Right lobe of liver (tissue), 6 donors: ENCODE measurements around the gene CD300LB. TPM values are rescaled to one million over a fixed set of nuclear protein-coding genes. Genes with fewer than 3 reads are reported as not detected.

Experiments used
- ATAC-seq, 4 donors: fragments of 200-7000 bp; cut with Tn5 transposase; one replicate each; pipeline ENCODE4 v1.9.1; 2020; ENCODE audit warnings: mild to moderate bottlenecking in 4 of 4, moderate library complexity in 4 of 4
- DNase-seq, 3 donors: peaks; one replicate each; pipeline ENCODE4 v3.0.0-alpha.2; 2020
- H3K27ac ChIP-seq, 3 donors: fragments of 200-600 bp; one replicate each; pipeline ENCODE4 v1.8.0; 2022
- H3K27me3 ChIP-seq, 2 donors: fragments of 200-600 bp; one replicate each; pipeline ENCODE4 v1.8.0; 2022
- H3K36me3 ChIP-seq, 4 donors: fragments of 200-600 bp; sonication (generic) in 1 of 4; one replicate each; pipeline versions ENCODE4 v1.5.1 to v1.8.0; 2017 to 2022; ENCODE audit warnings: control low read depth in 1 of 4
- H3K4me1 ChIP-seq, 4 donors: fragments of 200-600 bp; sonication (generic) in 1 of 4; one replicate each; pipeline versions ENCODE4 v1.5.1 to v1.8.0; 2017 to 2022; ENCODE audit warnings: control low read depth in 1 of 4
- H3K4me3 ChIP-seq, 3 donors: fragments of 200-600 bp; one replicate each; pipeline ENCODE4 v1.8.0; 2022
- H3K9me3 ChIP-seq, 4 donors: fragments of 200-600 bp; sonication (generic) in 1 of 4; one replicate each; pipeline versions ENCODE4 v1.5.1 to v1.8.0; 2017 to 2022; ENCODE audit warnings: control low read depth in 1 of 4
- CTCF ChIP-seq, 4 donors: fragments of 200-600 bp in 3 of 4; fragments of 450-650 bp in 1 of 4; IDR thresholded peaks; one replicate each; pipeline versions ENCODE4 v1.5.1 to v1.8.0; 2016 to 2022; ENCODE audit warnings: antibody characterized with exemption in 4 of 4, mild to moderate bottlenecking in 2 of 4
- POLR2A ChIP-seq: fragments of 450-650 bp; IDR thresholded peaks from one replicate; pipeline ENCODE4 v1.6.1; 2017; ENCODE audit warnings: antibody characterized with exemption, mild to moderate bottlenecking
- WGBS: methylation state at CpG from one replicate; pipeline ENCODE4 v1.1.6; 2018; ENCODE audit warnings: low coverage, low lambda C conversion rate; ENCODE audit not compliant: insufficient coverage; ENCODE audit errors: missing lambda C conversion rate; 5-methylcytosine and 5-hydroxymethylcytosine counted together
- intact Hi-C, 2 donors: fragments of 100-400 bp; cut with DNase I; formaldehyde crosslinking; loops; one replicate each; pipeline versions ENCODE4 v1.11.2 to v1.14.1; 2022
- total RNA-seq, 6 experiments: library from RNA; depleted of rRNA in 2 of 6; stranded (reverse); fragments of >200 nt in 2 of 6; fragmentation: NEBNext Ultra II Directional in 3 of 6; extraction: Animal tissue kit (Norgen Biotek cat#: 25700) in 3 of 6; gene quantifications; one replicate each; pipeline versions ENCODE4 v1.1.0 to v1.2.4, GENCODE V29; 2016 to 2023
- donor health status: DM: no; HTN: yes; CAD: no.
- donor health status: DM: no; HTN: no; CAD: no.
- donor health status: DM: no; HTN: no; CAD: no.
- donor health status: DM: no; HTN: yes; CAD: no.
- donor health status: DM: no; HTN: yes; CAD: no.

CD300LB gene
- total RNA-seq, 6 experiments from 2014 or later: 0.07 to 0.33 (median 0.21) TPM

DNA sequence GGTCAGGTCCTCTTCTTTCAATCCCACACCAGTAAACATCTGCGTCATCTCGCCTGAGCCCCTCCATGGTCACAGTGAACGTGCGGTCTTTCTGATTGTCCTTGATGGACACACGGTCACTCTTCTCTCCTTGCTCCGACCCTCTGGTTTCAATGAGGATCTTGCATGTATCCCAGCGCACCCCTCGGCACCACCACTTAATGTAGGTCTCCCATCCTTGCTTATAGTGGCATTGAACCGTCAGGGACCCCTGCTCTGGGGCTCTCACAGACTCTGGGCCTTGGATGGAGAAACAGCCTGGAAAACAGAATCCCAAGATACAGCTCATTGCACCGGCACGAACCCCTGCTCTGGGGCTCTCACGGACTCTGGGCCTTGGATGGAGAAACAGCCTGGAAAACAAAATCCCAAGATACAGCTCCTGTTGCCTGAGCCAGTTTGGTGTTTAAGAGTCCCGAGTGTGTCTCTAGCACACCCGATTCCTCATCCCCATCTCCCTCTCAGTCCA lies 5.4 kb downstream of the CD300LB start:
- WGBS: 56% methylated on average over 6 of the region's 14 CpGs
- no peaks in the 10 kb centered on the region for H3K36me3 ChIP-seq
- TF ChIP-seq CTCF (IDR thresholded peaks at IDR 0.05) (no peak), POLR2A (no peak)
- H3K27me3 ChIP-seq: no peaks in the 10 kb centered on the region
- H3K4me1 ChIP-seq: no peaks in the 10 kb centered on the region
- intact Hi-C loops: no loop called here
- no peaks in the 10 kb centered on the region for H3K9me3 ChIP-seq
- H3K4me3 ChIP-seq: no peak overlapping the region
- no peak overlapping the region for H3K27ac ChIP-seq
- ATAC-seq (no peak), DNase-seq (peak in 1 of 3 donors; percentile 44)

- no peaks in the 10 kb centered on the region for H3K9me3 ChIP-seq
- no peaks in the 10 kb centered on the region for H3K4me1 ChIP-seq
- intact Hi-C loops: no loop called here
- no peak overlapping the region for H3K4me3 ChIP-seq
- no peak overlapping the region for H3K27ac ChIP-seq
- no CpG with 5 or more reads among the region's 1 CpG for WGBS
- no peak for ATAC-seq
- no peaks in the 10 kb centered on the region for H3K36me3 ChIP-seq
- DNase-seq: no peak
- H3K27me3 ChIP-seq: no peaks in the 10 kb centered on the region
- TF ChIP-seq CTCF (IDR thresholded peaks at IDR 0.05) (no peak), POLR2A (no peak)
Measured at GRCh38 chr17:74525465-74525725, 5.9 kb downstream of the CD300LB start.

DNA sequence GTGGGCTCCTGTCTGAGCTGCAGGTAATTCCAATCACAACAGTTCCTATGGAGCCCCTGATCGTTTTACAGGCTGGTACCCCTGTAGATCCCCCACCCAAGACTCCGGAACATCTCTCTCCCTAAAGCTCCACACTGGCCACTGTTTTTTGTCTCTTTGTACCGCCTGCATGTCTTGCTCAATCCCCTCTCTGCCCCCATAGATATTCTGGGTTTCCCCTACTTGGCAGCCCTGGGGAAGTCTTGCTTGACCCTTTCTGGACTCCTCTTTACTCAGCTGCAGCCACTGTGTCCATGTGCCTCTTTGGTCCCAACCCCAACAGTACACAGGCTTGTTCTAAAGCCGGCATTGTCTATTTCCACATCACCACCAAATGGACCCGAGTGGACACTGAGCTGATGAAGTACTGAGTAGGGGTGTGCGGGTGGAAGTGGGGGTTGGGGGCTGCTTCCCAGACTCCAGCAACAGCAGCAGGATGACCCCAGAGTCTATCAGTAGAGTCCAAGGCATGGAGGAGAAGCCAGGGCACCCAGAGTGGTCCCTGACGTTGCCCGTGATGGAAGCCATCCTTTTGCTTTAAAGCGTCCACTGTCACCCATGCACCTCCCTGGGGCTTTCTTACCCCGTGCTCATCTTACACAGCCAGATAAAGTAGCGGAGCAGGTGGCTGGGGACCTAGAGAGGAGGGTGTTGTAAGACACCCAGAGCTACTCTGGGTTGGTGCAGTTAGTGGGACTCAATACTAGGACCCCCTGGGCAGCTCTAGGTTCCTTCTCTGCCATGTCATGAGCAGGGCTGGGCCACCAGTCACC lies 6.4 kb downstream of the CD300LB start:
- ATAC-seq (no peak), DNase-seq (peak in 1 of 3 donors; percentile 40)
- Histone ChIP-seq H3K4me3 (no peak overlapping the region), H3K27me3 (no peaks in the 10 kb centered on the region), H3K4me1 (no peaks in the 10 kb centered on the region), H3K27ac (no peak overlapping the region), H3K9me3 (no peaks in the 10 kb centered on the region), H3K36me3 (no peaks in the 10 kb centered on the region)
- TF ChIP-seq CTCF (IDR thresholded peaks at IDR 0.05): no peak
- TF ChIP-seq POLR2A: no peak
- intact Hi-C loops: no loop called here
- 54% methylated on average over 5 of the region's 11 CpGs for WGBS

DNA sequence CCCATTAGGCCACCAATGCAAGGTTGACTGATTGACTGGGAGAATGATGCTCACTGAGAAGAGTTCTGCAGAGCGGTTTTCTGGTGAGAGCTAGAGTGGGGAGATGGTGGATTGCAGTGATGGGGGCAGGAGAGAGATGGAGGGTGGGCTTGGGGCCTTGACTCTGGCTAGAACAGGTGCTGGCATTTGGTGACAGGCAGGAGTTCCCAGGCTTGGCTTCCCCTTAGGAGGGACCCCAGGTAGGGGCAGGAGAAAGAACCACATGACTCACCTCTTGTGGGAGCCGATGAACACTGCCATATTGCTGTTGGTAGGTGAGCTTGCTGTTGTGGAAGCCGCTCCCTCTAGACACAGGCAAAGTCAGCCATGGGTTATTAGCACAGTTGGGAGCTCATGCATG lies 8.0 kb downstream of the CD300LB start:
- H3K4me1 ChIP-seq: no peaks in the 10 kb centered on the region
- H3K27me3 ChIP-seq: no peaks in the 10 kb centered on the region
- intact Hi-C loops: no loop called here
- WGBS: 50% methylated on average over 1 of the region's 3 CpGs
- DNase-seq: peak in 1 of 3 donors; percentile 39
- H3K27ac ChIP-seq: no peak overlapping the region
- H3K4me3 ChIP-seq: no peak overlapping the region
- H3K36me3 ChIP-seq: no peaks in the 10 kb centered on the region
- TF ChIP-seq POLR2A (no peak), CTCF (IDR thresholded peaks at IDR 0.05) (no peak)
- no peak for ATAC-seq
- no peaks in the 10 kb centered on the region for H3K9me3 ChIP-seq
